ENCODE data around the gene ZRSR2.

DNA sequence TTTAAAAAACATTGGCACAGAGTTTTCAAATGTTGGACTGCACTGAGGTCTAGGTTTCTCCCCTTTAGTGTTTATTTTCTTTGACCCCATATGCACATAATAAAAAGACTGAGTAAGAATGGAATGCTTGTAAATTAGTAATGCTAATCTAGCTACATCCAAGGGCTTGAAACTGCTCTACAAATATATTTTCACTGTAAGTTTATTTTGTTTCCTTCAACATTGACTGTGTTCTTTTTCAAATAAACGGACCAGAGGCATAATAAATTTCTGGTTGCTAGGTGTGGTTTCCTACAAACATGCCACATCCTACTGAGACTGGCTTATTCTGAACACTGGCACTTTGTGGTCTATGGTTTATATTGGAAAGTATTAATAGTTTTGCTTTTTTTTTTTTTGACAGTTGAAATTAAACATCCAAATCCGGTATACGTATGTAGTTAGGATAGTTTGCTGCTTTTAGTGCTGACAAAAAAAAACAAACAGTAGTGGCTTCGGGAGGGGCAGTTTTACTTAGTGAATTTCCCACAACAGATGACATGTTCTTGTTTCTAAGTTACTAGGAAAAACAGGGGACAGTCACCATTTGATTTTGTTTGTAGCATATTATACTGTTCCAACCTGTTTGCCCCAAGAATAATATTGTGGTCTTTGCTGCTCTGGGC, 39.0 kb upstream of the ZRSR2 start:
- no peak for TF ChIP-seq MEF2A (IDR thresholded peaks at IDR 0.05; ENCODE audit: borderline replicate concordance, low read depth)
- TF ChIP-seq, protein P1, sequence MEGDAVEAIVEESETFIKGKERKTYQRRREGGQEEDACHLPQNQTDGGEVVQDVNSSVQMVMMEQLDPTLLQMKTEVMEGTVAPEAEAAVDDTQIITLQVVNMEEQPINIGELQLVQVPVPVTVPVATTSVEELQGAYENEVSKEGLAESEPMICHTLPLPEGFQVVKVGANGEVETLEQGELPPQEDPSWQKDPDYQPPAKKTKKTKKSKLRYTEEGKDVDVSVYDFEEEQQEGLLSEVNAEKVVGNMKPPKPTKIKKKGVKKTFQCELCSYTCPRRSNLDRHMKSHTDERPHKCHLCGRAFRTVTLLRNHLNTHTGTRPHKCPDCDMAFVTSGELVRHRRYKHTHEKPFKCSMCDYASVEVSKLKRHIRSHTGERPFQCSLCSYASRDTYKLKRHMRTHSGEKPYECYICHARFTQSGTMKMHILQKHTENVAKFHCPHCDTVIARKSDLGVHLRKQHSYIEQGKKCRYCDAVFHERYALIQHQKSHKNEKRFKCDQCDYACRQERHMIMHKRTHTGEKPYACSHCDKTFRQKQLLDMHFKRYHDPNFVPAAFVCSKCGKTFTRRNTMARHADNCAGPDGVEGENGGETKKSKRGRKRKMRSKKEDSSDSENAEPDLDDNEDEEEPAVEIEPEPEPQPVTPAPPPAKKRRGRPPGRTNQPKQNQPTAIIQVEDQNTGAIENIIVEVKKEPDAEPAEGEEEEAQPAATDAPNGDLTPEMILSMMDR (IDR thresholded peaks at IDR 0.05): no peak
- TF ChIP-seq FOSL2 (IDR thresholded peaks at IDR 0.05; ENCODE audit: borderline replicate concordance, low read depth): no peak
- no peak for TF ChIP-seq POLR2AphosphoS5 (IDR thresholded peaks at IDR 0.05; ENCODE audit: low read depth, low read length)
- TF ChIP-seq CHD2 (IDR thresholded peaks at IDR 0.05; ENCODE audit: low read length, partially characterized antibody): no peak
- no peak for TF ChIP-seq TAF1 (IDR thresholded peaks at IDR 0.05; ENCODE audit: borderline replicate concordance, low read depth, low read length)
- no peak for TF ChIP-seq YY1 (IDR thresholded peaks at IDR 0.05; ENCODE audit: low read depth)
- TF ChIP-seq SMC3 (IDR thresholded peaks at IDR 0.05; ENCODE audit: low read depth, low read length): no peak
- no peak for TF ChIP-seq EZH2phosphoT487 (IDR thresholded peaks at IDR 0.05; ENCODE audit: borderline replicate concordance, low read depth)
- TF ChIP-seq NRF1 (IDR thresholded peaks at IDR 0.05; ENCODE audit: low read depth, low read length): no peak
- no peak for TF ChIP-seq RXRA (IDR thresholded peaks at IDR 0.05; ENCODE audit: borderline replicate concordance, low read depth)
- TF ChIP-seq, protein P2, sequence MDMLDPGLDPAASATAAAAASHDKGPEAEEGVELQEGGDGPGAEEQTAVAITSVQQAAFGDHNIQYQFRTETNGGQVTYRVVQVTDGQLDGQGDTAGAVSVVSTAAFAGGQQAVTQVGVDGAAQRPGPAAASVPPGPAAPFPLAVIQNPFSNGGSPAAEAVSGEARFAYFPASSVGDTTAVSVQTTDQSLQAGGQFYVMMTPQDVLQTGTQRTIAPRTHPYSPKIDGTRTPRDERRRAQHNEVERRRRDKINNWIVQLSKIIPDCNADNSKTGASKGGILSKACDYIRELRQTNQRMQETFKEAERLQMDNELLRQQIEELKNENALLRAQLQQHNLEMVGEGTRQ (IDR thresholded peaks at IDR 0.05; ENCODE audit: borderline replicate concordance, low read depth, low read length): no peak
